NCI-H1092 (cell line): ENCODE data around the gene UGT1A10.

Source experiments
- DNase-seq: peaks from one replicate; lab custom pipeline; 2025; lab: John Stamatoyannopoulos, UW

The UGT1A10 gene

GRCh38 chr2:233803994-233804393 lies 167.7 kb downstream of the UGT1A10 start:
- DNase-seq: no peak

DNA sequence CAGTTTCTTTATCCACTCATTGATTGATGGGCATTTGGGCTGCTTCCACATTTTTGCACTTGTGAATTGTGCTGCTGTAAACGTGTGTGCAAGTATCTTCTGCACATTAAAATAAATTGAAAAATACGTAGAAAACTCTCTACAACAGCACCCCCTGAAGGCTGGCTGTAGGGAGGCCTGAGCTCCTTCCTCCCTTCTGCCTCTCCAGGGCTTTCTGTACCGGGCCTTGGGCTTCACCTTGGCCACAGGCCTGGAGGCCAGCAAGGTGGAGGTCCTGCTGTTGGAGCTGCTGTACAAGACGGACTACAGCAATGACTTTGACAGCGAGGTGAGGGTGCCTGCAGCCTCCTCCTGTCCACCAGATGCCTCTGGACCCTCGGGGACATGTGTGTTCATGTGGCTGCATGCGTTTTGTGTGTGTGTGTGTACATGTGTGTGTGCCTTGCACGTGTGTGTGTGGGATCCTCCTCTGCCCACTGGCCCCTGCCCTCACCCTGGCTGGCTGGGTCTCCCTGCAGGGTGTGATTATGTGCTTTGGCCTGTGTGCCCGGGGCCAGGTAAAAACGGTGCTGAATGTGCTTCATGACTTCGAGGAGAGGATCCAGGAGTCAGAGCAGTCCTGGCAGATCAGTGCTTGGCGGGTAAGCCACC lies 171.1 kb downstream of the UGT1A10 start:
- DNase-seq: no peak

GRCh38 chr2:233807966-233808935 lies 172.0 kb downstream of the UGT1A10 start:
- DNase-seq: no peak

GRCh38 chr2:233810385-233810784 lies 174.1 kb downstream of the UGT1A10 start:
- no peak for DNase-seq

DNA sequence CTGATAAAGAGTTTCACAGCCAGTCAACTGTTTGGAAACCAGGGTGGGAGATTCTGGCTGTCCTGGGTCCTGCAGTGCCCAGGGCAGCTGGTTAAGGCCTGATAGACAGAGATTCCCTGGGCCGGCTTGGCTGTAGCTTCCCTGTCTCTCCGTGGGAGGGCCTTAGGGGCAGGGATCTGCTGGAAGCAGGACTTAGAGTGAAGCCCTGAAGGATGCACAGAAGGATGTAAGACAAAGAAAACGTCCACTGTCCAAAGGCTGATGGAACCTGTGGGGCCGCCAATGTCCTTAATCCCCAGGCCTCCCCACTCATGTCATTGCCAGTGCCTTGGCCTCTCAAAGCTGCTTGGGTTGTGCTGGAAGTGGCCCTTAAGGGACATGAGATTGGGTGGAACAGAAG lies 174.8 kb downstream of the UGT1A10 start:
- DNase-seq: no peak

DNA sequence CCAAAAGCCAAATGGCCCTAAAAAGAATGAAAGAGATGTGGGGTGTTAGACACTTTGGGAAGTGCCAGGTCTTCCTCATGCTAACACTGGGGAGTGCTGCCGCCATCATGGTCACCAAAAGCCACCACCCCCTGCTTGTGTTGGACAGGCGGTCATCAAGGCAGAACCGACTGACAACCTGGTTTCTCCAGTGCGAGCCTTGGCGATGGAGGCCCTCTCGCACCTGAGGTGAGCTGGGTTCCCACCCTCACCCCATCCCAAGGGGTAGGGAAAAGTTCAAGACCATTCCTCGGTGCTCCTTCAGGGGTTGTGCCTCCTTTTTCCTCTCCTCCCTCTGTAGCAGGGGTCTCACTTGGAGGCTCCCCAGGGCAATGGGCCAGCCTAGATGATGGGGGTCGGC lies 175.5 kb downstream of the UGT1A10 start:
- DNase-seq: no peak

GRCh38 chr2:233813236-233814055 lies 177.2 kb downstream of the UGT1A10 start:
- DNase-seq: no peak

DNA sequence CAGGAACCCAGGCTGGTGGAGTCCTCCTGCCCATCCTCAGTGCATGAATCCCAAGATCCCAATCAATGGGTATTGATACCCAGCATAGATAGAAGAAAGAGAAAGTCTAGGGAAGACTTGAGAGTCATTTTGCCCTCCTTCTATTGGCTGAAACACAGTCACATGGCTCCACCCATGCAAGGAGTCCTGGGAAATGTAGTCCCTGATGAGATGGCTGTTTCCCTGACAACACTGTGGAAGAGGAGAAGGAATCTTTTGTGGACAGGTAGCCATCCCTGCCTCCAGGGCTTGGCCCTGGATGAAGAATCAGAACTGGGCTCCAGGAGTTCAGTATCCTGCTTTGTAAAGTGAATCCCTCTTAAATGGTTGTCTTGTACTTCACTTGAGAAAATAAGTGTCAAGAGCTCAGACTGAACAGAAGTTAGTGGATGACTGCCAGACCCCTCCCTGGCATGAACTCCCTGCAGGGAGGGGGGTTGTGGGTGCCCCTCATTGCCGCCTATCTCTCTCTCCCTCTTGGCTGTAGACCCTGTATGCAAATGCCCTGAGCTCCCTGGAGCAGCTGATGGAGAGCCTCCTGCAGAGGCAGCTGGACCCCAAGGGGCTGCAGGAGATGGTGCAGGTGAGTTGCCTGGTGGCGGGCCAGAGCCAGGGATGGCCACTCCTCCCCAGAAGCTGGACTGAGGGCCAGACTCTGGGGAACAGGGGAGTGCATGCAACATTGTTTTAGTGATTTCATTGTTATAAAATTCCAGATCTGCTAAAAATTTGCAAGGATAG lies 178.0 kb downstream of the UGT1A10 start:
- DNase-seq: no peak

DNA sequence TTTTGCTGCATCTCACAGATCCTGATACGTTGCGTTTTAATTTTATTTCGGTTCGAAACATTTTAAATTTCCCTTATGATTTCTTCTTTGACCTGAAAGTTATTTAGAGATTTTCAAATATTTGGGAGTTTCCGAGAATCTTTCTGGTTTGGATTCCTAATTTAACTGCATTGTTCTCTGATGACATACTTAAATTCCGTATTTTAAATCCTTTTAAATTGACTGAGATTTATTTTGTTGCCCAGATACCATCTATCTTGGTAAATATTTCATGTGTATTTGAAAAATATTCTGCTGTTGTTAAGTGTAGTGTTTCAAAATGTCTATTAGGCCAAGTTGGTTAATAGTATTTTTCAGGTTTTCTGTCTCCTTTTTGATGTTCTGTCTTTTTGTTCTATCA lies 179.6 kb downstream of the UGT1A10 start:
- DNase-seq: no peak

DNA sequence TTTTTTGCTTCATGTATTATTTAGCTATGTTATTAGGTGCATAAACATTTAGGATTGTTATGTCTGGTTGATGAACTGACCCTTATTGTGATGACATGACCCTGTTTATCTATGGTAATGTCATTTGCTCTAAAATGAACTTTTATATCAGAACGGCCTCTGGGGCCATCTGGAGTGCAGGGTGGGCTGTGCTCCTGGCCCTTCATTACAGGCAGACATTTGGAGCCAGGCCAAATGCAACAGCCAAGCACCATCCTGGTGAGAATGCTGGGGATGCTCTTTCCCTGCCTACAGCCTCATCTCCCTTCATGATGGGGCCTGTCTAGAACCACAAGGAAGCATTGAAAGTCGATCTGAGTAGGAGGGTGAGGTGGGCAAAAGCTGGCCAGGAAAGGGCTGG lies 180.1 kb downstream of the UGT1A10 start:
- DNase-seq: no peak

DNA sequence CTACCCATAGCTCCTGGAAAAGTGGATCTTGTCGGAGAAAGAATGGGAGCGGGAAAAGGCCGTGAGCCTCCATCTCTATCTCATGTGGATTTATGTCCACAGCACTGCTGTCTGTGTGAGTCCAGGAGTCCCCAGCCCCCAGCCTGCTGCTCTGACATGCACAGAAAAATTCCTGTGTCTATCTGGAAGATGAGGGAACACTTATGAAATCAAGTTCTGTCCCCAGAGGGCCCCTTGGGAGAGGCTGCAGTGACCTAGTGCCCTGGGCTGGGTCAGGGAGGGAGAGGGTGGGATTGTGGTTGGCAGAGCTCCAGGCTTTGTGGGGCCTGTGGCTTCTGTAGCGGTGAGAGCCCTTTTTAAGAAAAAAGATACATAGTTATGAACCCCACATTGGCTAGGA lies 180.5 kb downstream of the UGT1A10 start:
- DNase-seq: no peak

GRCh38 chr2:233817361-233817911 lies 181.2 kb downstream of the UGT1A10 start:
- no peak for DNase-seq

GRCh38 chr2:233817995-233818638 lies 181.9 kb downstream of the UGT1A10 start:
- no peak for DNase-seq

- DNase-seq: no peak
Measured at GRCh38 chr2:233818639-233819621, 182.7 kb downstream of the UGT1A10 start.

- no peak for DNase-seq
Measured at GRCh38 chr2:233819884-233820773, 183.9 kb downstream of the UGT1A10 start.

- DNase-seq: no peak
Measured at GRCh38 chr2:233820774-233821105, 184.5 kb downstream of the UGT1A10 start.

GRCh38 chr2:233821196-233821595 lies 184.9 kb downstream of the UGT1A10 start:
- DNase-seq: no peak

- DNase-seq: no peak
Measured at GRCh38 chr2:233821709-233822100, 185.5 kb downstream of the UGT1A10 start.
